Measurements from ENCODE around the gene SAMD4A.
A peak's percentile ranks its signal among the peaks of the same experiment; 100 is the strongest.

Gene SAMD4A

DNA sequence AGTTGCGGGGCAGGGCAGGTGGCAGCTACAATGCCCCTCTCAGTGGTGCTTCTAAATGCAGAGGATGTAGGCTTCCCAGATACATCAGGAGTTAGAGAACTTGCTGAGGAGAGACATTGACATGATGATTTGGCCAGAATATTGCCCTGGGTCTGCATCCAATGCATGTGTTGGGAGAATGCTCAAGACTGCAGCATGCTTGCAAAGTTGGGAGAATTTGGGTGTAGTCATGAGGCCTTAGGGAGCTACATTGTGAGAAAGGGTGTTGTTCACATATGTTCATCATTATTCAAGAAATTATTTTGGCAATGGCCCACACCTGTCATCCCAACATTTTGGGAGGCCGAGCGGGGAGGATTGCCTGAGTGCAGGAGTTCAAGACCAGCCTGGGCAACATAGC is 149.9 kb downstream of the SAMD4A start:
- TF ChIP-seq, protein P1, sequence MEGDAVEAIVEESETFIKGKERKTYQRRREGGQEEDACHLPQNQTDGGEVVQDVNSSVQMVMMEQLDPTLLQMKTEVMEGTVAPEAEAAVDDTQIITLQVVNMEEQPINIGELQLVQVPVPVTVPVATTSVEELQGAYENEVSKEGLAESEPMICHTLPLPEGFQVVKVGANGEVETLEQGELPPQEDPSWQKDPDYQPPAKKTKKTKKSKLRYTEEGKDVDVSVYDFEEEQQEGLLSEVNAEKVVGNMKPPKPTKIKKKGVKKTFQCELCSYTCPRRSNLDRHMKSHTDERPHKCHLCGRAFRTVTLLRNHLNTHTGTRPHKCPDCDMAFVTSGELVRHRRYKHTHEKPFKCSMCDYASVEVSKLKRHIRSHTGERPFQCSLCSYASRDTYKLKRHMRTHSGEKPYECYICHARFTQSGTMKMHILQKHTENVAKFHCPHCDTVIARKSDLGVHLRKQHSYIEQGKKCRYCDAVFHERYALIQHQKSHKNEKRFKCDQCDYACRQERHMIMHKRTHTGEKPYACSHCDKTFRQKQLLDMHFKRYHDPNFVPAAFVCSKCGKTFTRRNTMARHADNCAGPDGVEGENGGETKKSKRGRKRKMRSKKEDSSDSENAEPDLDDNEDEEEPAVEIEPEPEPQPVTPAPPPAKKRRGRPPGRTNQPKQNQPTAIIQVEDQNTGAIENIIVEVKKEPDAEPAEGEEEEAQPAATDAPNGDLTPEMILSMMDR (IDR thresholded peaks at IDR 0.05; ENCODE audit: low read depth, low read length), result no peak
- DNase-seq (ENCODE audit: extremely low read depth, low read depth), result no peak

GRCh38 chr14:54718046-54718445 is 151.1 kb downstream of the SAMD4A start:
- DNase-seq (ENCODE audit: extremely low read depth, low read depth), result no peak
- TF ChIP-seq, protein P1 (IDR thresholded peaks at IDR 0.05; ENCODE audit: low read depth, low read length), result no peak

DNA sequence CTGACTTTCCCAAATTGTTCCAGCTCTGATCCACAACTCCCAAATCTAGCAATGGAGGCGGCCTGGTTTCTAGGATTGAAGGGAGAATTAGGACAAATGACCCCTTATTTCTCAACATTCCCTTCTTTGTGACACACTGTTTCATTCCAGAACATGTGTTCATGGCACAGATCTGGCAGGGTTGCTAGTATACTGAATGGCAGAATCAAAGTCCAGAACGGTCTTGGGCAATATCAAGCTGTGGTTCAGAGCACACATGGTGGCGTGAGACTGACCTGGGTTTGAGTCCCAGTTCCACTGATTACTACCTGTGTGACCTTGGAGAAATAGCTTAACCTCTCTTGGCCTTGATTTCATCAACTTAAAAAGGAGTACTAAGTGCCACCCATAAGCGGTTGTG is 152.5 kb downstream of the SAMD4A start:
- no peak for DNase-seq (ENCODE audit: extremely low read depth, low read depth)

GRCh38 chr14:54722791-54723432 is 156.0 kb downstream of the SAMD4A start:
- no peak for DNase-seq (ENCODE audit: extremely low read depth, low read depth)

More for the DNA sequence above, 152.5 kb downstream of the SAMD4A start:
- TF ChIP-seq, protein P1 (IDR thresholded peaks at IDR 0.05; ENCODE audit: low read depth, low read length), result no peak

GRCh38 chr14:54724123-54724522 is 157.2 kb downstream of the SAMD4A start:
- TF ChIP-seq, protein P1 (IDR thresholded peaks at IDR 0.05; ENCODE audit: low read depth, low read length), result no peak
- no peak for DNase-seq (ENCODE audit: extremely low read depth, low read depth)

More at GRCh38 chr14:54722791-54723432, 156.0 kb downstream of the SAMD4A start:
- TF ChIP-seq, protein P1 (IDR thresholded peaks at IDR 0.05; ENCODE audit: low read depth, low read length), result peak; percentile 27

DNA sequence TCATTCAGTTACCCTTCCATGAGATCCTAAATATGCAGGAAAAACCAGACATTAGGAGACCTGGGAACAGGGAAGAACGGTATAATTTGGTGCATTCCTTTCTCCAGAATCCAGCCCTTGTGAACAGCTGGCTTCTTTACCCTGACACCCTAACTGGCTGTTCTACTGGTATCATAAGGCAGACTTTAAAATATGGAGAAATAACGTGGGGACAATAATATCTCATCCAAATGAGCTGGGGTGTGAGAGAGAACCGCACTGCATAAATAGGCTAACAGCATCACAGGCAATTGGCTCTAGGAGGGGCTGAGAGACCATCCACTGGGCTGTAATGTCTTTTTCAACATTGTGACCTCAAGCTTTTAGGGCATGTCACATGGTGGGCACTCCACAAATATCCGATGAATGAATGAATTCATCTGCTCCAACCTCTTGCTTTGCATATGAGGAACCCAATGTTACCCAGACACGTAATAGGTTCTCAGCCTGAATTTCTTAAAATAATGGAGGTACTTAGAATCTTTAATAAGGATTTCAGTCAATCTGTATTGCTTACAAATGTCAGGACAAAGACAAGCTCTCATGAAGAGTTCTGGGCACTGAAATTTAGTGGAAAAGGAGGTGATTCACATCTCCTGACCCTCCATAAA is 157.9 kb downstream of the SAMD4A start:
- TF ChIP-seq, protein P1 (IDR thresholded peaks at IDR 0.05; ENCODE audit: low read depth, low read length), result no peak
- no peak for DNase-seq (ENCODE audit: extremely low read depth, low read depth)

DNA sequence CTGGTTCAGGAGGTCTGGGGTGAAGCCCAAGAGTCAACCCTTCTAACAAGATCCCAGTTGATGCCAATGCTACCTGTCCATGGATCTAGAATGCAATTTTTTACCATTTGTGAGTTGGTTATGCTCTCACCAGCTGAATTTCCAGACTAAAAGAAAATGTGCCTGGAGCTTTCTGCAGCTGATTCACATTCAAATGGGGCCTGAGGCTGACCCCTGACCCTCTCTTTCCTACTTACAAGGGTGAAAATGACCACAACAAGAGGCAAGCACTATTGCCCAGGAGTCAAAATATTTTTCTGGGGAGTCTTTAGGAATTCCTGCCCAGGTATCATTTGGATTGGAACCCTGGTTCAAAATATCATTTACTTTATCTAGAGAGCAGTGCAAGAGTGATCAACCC is 159.1 kb downstream of the SAMD4A start:
- TF ChIP-seq, protein P1 (IDR thresholded peaks at IDR 0.05; ENCODE audit: low read depth, low read length), result no peak
- no peak for DNase-seq (ENCODE audit: extremely low read depth, low read depth)
